HepG2 (cell line): ENCODE data around the gene LBX2. TPM values are rescaled to one million over a fixed set of nuclear protein-coding genes. Genes with fewer than 3 reads are reported as not detected.

Source experiments
- CBFB ChIP-seq: sonication (generic); formaldehyde crosslinking; IDR thresholded peaks from 2 replicates; pipeline ENCODE4 v1.4.0; 2020; ENCODE audit warnings: missing genetic modification reagents
- CEBPB ChIP-seq: IDR thresholded peaks from 2 replicates; pipeline ENCODE4 v1.6.1; 2011; ENCODE audit warnings: low read depth, low read length, improper control_type of control experiment, borderline replicate concordance
- HINFP ChIP-seq: sonication (generic); formaldehyde crosslinking; IDR thresholded peaks from 2 replicates; pipeline ENCODE4 v1.4.0; 2020; ENCODE audit warnings: low read depth, mild to moderate bottlenecking, missing genetic modification reagents
- HNRNPH1 ChIP-seq: fragments of 200-400 bp; formaldehyde crosslinking; optimal IDR thresholded peaks from 2 replicates; pipeline ENCODE3; 2017; ENCODE audit warnings: mild to moderate bottlenecking, low read depth, low read length
- KDM5A ChIP-seq: fragments of 200-600 bp; sonication (generic); IDR thresholded peaks from 2 replicates; pipeline ENCODE4 v1.7.0; 2018; ENCODE audit warnings: antibody characterized with exemption, mild to moderate bottlenecking, low read length, borderline replicate concordance
- NR0B2 ChIP-seq: sonication (generic); formaldehyde crosslinking; IDR thresholded peaks from 2 replicates; pipeline ENCODE4 v1.4.0; 2020; ENCODE audit warnings: mild to moderate bottlenecking, missing genetic modification reagents
- PAXIP1 ChIP-seq: sonication (generic); formaldehyde crosslinking; conservative IDR thresholded peaks from 2 replicates; pipeline ENCODE4 v1.4.0; 2020; ENCODE audit warnings: mild to moderate bottlenecking, missing genetic modification reagents, moderate library complexity
- RELA ChIP-seq: sonication (generic); formaldehyde crosslinking; IDR thresholded peaks from 2 replicates; pipeline ENCODE4 v1.4.0; 2020; ENCODE audit warnings: missing genetic modification reagents
- SRF ChIP-seq: IDR thresholded peaks from 2 replicates; pipeline ENCODE4 v1.6.1; 2011; ENCODE audit warnings: mild to moderate bottlenecking, low read depth, low read length, moderate library complexity
- ZBED4 ChIP-seq: sonication (generic); formaldehyde crosslinking; IDR thresholded peaks from 2 replicates; pipeline ENCODE4 v1.4.0; 2020; ENCODE audit warnings: missing genetic modification reagents, borderline replicate concordance
- ZBTB14 ChIP-seq: sonication (generic); formaldehyde crosslinking; IDR thresholded peaks from 2 replicates; pipeline ENCODE4 v1.4.0; 2020; ENCODE audit warnings: missing genetic modification reagents
- ZNF350 ChIP-seq: sonication (generic); formaldehyde crosslinking; IDR thresholded peaks from 2 replicates; pipeline ENCODE4 v1.4.0; 2020; ENCODE audit warnings: mild to moderate bottlenecking, low read depth, missing genetic modification reagents, borderline replicate concordance
- ZNF629 ChIP-seq: sonication (generic); formaldehyde crosslinking; conservative IDR thresholded peaks from 2 replicates; pipeline ENCODE4 v1.5.0; 2020; ENCODE audit warnings: missing genetic modification reagents
- ZNF772 ChIP-seq: sonication (generic); formaldehyde crosslinking; IDR thresholded peaks from 2 replicates; pipeline ENCODE4 v1.5.0; 2020; ENCODE audit warnings: mild to moderate bottlenecking, missing genetic modification reagents
- ZSCAN5A ChIP-seq: sonication (generic); formaldehyde crosslinking; IDR thresholded peaks from 2 replicates; pipeline ENCODE4 v1.8.0; 2022; ENCODE audit warnings: mild to moderate bottlenecking, missing genetic modification reagents, borderline replicate concordance
- polyA plus RNA-seq, 8 experiments: library from polyadenylated mRNA; depleted of rRNA in 3 of 8; stranded (reverse) in 7 of 8; unstranded in 1 of 8; fragments of >200 nt; fragmentation: Illumina TruSeq in 4 of 8; extraction: Trizol in 4 of 8; gene quantifications; 2 replicates each; pipeline versions ENCODE4 v1.2.1 to v1.2.3, GENCODE V29; 2011 to 2016; ENCODE audit warnings: low read depth in 4 of 8, missing spikeins in 1 of 8, mixed read lengths in 1 of 8; ENCODE audit not compliant: insufficient read depth in 1 of 8
- total RNA-seq, 5 experiments: library from RNA; depleted of rRNA; stranded (reverse); fragments of >200 nt; fragmentation: Illumina TruSeq; extraction: Trizol; gene quantifications; 2 replicates each; pipeline ENCODE4 v1.2.3, GENCODE V29; 2016; ENCODE audit warnings: low read depth in 1 of 5

Gene LBX2
- total and polyA plus RNA-seq, 2 of the 13 experiments (the other 11 are each of a cell fraction or from before 2014, with no cell fraction given): 6.4 to 8.1 TPM

GRCh38 chr2:74481961-74482800 is 17.2 kb downstream of the LBX2 start (continued):
- TF ChIP-seq ZBED4 (CRISPR knock-in tag): 0 out of 2 replicates have a peak, but pooled peaks have one; percentile 44
- TF ChIP-seq HNRNPH1: peak; percentile 26
- TF ChIP-seq ZNF629 (CRISPR knock-in tag): peak; percentile 24; the same call in 1 of the 2 replicates
- TF ChIP-seq ZNF772 (CRISPR knock-in tag): peak; percentile 73; the same call in 1 of the 2 replicates
- no peak; the same call in none of the 2 replicates for TF ChIP-seq ZSCAN5A
- 0 out of 2 replicates have a peak, but pooled peaks have one; percentile 26 for TF ChIP-seq CBFB (CRISPR knock-in tag)
- TF ChIP-seq NR0B2 (CRISPR knock-in tag): peak; percentile 82
- no peak for TF ChIP-seq CEBPB
- TF ChIP-seq ZBTB14 (CRISPR knock-in tag): peak; percentile 65
- no peak for TF ChIP-seq KDM5A
- TF ChIP-seq HINFP: no peak
- TF ChIP-seq ZNF350 (CRISPR knock-in tag): no peak
- TF ChIP-seq RELA (CRISPR knock-in tag): 0 out of 2 replicates have a peak, but pooled peaks have one; percentile 34
- no peak for TF ChIP-seq SRF
- peak; percentile 13 for TF ChIP-seq PAXIP1 (CRISPR knock-in tag)
